ENCODE measurements around the gene SPI1.

The SPI1 gene

GRCh38 chr11:47349521-47350095 lies 28.7 kb downstream of the SPI1 start:
- Histone ChIP-seq H3K4me1 (ENCODE audit: insufficient read depth, insufficient read length) (peaks cover 19% of the 10 kb centered on the region), H3K9ac (ENCODE audit: insufficient read length, low read depth) (no peak overlapping the region), H3K36me3 (ENCODE audit: insufficient read depth, insufficient read length, low read length) (no peaks in the 10 kb centered on the region), H3K4me3 (ENCODE audit: insufficient read length, low read depth) (no peak overlapping the region), H3K9me3 (ENCODE audit: insufficient read depth, low read length) (no peaks in the 10 kb centered on the region), H3K27me3 (ENCODE audit: insufficient read depth, insufficient read length) (no peaks in the 10 kb centered on the region)
- DNase-seq (ENCODE audit: low read depth, low spot score): no peak
- no peak for TF ChIP-seq SUZ12 (IDR thresholded peaks at IDR 0.05; ENCODE audit: extremely low read depth, insufficient read depth, insufficient read length)
- TF ChIP-seq YY1 (IDR thresholded peaks at IDR 0.05; ENCODE audit: insufficient read depth, insufficient read length): no peak
- no peak for TF ChIP-seq ZNF274 (IDR thresholded peaks at IDR 0.05; ENCODE audit: low read depth, low read length)

- no peak for TF ChIP-seq ZNF274 (IDR thresholded peaks at IDR 0.05; ENCODE audit: low read depth, low read length)
- TF ChIP-seq SUZ12 (IDR thresholded peaks at IDR 0.05; ENCODE audit: extremely low read depth, insufficient read depth, insufficient read length): no peak
- no peak for TF ChIP-seq YY1 (IDR thresholded peaks at IDR 0.05; ENCODE audit: insufficient read depth, insufficient read length)
- no peak for DNase-seq (ENCODE audit: low read depth, low spot score)
- Histone ChIP-seq H3K9me3 (ENCODE audit: insufficient read depth, low read length) (no peaks in the 10 kb centered on the region), H3K9ac (ENCODE audit: insufficient read length, low read depth) (no peak overlapping the region), H3K36me3 (ENCODE audit: insufficient read depth, insufficient read length, low read length) (no peaks in the 10 kb centered on the region), H3K27me3 (ENCODE audit: insufficient read depth, insufficient read length) (no peaks in the 10 kb centered on the region), H3K4me1 (ENCODE audit: insufficient read depth, insufficient read length) (peaks cover 19% of the 10 kb centered on the region), H3K4me3 (ENCODE audit: insufficient read length, low read depth) (no peak overlapping the region)
Measured at GRCh38 chr11:47348859-47349258, 29.5 kb downstream of the SPI1 start.

- Histone ChIP-seq H3K4me3 (ENCODE audit: insufficient read length, low read depth) (no peak overlapping the region), H3K27me3 (ENCODE audit: insufficient read depth, insufficient read length) (no peaks in the 10 kb centered on the region), H3K36me3 (ENCODE audit: insufficient read depth, insufficient read length, low read length) (no peaks in the 10 kb centered on the region), H3K9ac (ENCODE audit: insufficient read length, low read depth) (no peak overlapping the region), H3K4me1 (ENCODE audit: insufficient read depth, insufficient read length) (peaks cover 19% of the 10 kb centered on the region), H3K9me3 (ENCODE audit: insufficient read depth, low read length) (no peaks in the 10 kb centered on the region)
- TF ChIP-seq SUZ12 (IDR thresholded peaks at IDR 0.05; ENCODE audit: extremely low read depth, insufficient read depth, insufficient read length): no peak
- no peak for TF ChIP-seq YY1 (IDR thresholded peaks at IDR 0.05; ENCODE audit: insufficient read depth, insufficient read length)
- no peak for TF ChIP-seq ZNF274 (IDR thresholded peaks at IDR 0.05; ENCODE audit: low read depth, low read length)
- no peak for DNase-seq (ENCODE audit: low read depth, low spot score)
Measured at GRCh38 chr11:47348131-47348802, 30.1 kb downstream of the SPI1 start.

GRCh38 chr11:47347137-47347536 lies 31.2 kb downstream of the SPI1 start:
- Histone ChIP-seq H3K4me3 (ENCODE audit: insufficient read length, low read depth) (no peak overlapping the region), H3K4me1 (ENCODE audit: insufficient read depth, insufficient read length) (peaks cover 19% of the 10 kb centered on the region), H3K9me3 (ENCODE audit: insufficient read depth, low read length) (no peaks in the 10 kb centered on the region), H3K9ac (ENCODE audit: insufficient read length, low read depth) (no peak overlapping the region), H3K36me3 (ENCODE audit: insufficient read depth, insufficient read length, low read length) (no peaks in the 10 kb centered on the region), H3K27me3 (ENCODE audit: insufficient read depth, insufficient read length) (no peaks in the 10 kb centered on the region)
- TF ChIP-seq SUZ12 (IDR thresholded peaks at IDR 0.05; ENCODE audit: extremely low read depth, insufficient read depth, insufficient read length): no peak
- no peak for TF ChIP-seq ZNF274 (IDR thresholded peaks at IDR 0.05; ENCODE audit: low read depth, low read length)
- no peak for TF ChIP-seq YY1 (IDR thresholded peaks at IDR 0.05; ENCODE audit: insufficient read depth, insufficient read length)
- DNase-seq (ENCODE audit: low read depth, low spot score): no peak

GRCh38 chr11:47345890-47346563 lies 32.3 kb downstream of the SPI1 start:
- Histone ChIP-seq H3K4me1 (ENCODE audit: insufficient read depth, insufficient read length) (peaks cover 16% of the 10 kb centered on the region), H3K9ac (ENCODE audit: insufficient read length, low read depth) (peak overlapping the region; percentile 23), H3K36me3 (ENCODE audit: insufficient read depth, insufficient read length, low read length) (no peaks in the 10 kb centered on the region), H3K9me3 (ENCODE audit: insufficient read depth, low read length) (no peaks in the 10 kb centered on the region), H3K4me3 (ENCODE audit: insufficient read length, low read depth) (no peak overlapping the region), H3K27me3 (ENCODE audit: insufficient read depth, insufficient read length) (no peaks in the 10 kb centered on the region)
- no peak for DNase-seq (ENCODE audit: low read depth, low spot score)
- no peak for TF ChIP-seq ZNF274 (IDR thresholded peaks at IDR 0.05; ENCODE audit: low read depth, low read length)
- no peak for TF ChIP-seq YY1 (IDR thresholded peaks at IDR 0.05; ENCODE audit: insufficient read depth, insufficient read length)
- TF ChIP-seq SUZ12 (IDR thresholded peaks at IDR 0.05; ENCODE audit: extremely low read depth, insufficient read depth, insufficient read length): no peak

- Histone ChIP-seq H3K36me3 (ENCODE audit: insufficient read depth, insufficient read length, low read length) (no peaks in the 10 kb centered on the region), H3K9ac (ENCODE audit: insufficient read length, low read depth) (no peak overlapping the region), H3K4me3 (ENCODE audit: insufficient read length, low read depth) (no peak overlapping the region), H3K9me3 (ENCODE audit: insufficient read depth, low read length) (no peaks in the 10 kb centered on the region), H3K27me3 (ENCODE audit: insufficient read depth, insufficient read length) (no peaks in the 10 kb centered on the region), H3K4me1 (ENCODE audit: insufficient read depth, insufficient read length) (peaks cover 13% of the 10 kb centered on the region)
- no peak for DNase-seq (ENCODE audit: low read depth, low spot score)
- no peak for TF ChIP-seq ZNF274 (IDR thresholded peaks at IDR 0.05; ENCODE audit: low read depth, low read length)
- no peak for TF ChIP-seq SUZ12 (IDR thresholded peaks at IDR 0.05; ENCODE audit: extremely low read depth, insufficient read depth, insufficient read length)
- no peak for TF ChIP-seq YY1 (IDR thresholded peaks at IDR 0.05; ENCODE audit: insufficient read depth, insufficient read length)
Measured at GRCh38 chr11:47342854-47343253, 35.5 kb downstream of the SPI1 start.

Measured in NT2/D1 (cell line).